Liver (tissue), 9 donors: ENCODE data around the gene PCDH9. TPM values are rescaled to one million over a fixed set of nuclear protein-coding genes. Genes with fewer than 3 reads are reported as not detected.

ENCODE experiments used
- DNase-seq: peaks from one replicate; pipeline ENCODE4 v3.0.0-alpha.2; 2017; ENCODE audit warnings: low spot score
- H3K27ac ChIP-seq, 2 donors: one replicate each; pipeline ENCODE4 v1.7.0; 2013; ENCODE audit warnings: inconsistent platforms in 2 of 2, low read length in 2 of 2, control low read depth in 1 of 2, low read depth in 1 of 2, mild to moderate bottlenecking in 1 of 2
- H3K27me3 ChIP-seq, 4 donors: one replicate each; pipeline versions ENCODE4 v1.6.1 to v1.7.0; 2013; ENCODE audit warnings: low read length in 3 of 4, inconsistent platforms in 1 of 4, mild to moderate bottlenecking in 1 of 4, moderate library complexity in 1 of 4; ENCODE audit not compliant: control insufficient read depth in 4 of 4, insufficient read depth in 4 of 4
- H3K36me3 ChIP-seq, 4 donors: one replicate each; pipeline versions ENCODE4 v1.6.1 to v1.7.0; 2013; ENCODE audit warnings: low read length in 3 of 4, mild to moderate bottlenecking in 3 of 4, low read depth in 1 of 4, moderate library complexity in 1 of 4; ENCODE audit not compliant: control insufficient read depth in 4 of 4, insufficient read depth in 3 of 4
- H3K4me1 ChIP-seq, 4 donors: one replicate each; pipeline versions ENCODE4 v1.6.1 to v1.7.0; 2013; ENCODE audit warnings: low read length in 3 of 4, mild to moderate bottlenecking in 3 of 4, moderate library complexity in 1 of 4; ENCODE audit not compliant: control insufficient read depth in 4 of 4, insufficient read depth in 4 of 4
- H3K4me3 ChIP-seq, 3 donors: one replicate each; pipeline versions ENCODE4 v1.6.1 to v1.7.0; 2013; ENCODE audit warnings: low read length in 3 of 3, control low read depth in 1 of 3, low read depth in 1 of 3, mild to moderate bottlenecking in 1 of 3
- H3K9ac ChIP-seq, 2 donors: one replicate each; pipeline ENCODE4 v1.7.0; 2013; ENCODE audit warnings: low read length in 2 of 2, mild to moderate bottlenecking in 2 of 2, moderate library complexity in 2 of 2, control low read depth in 1 of 2, low read depth in 1 of 2
- H3K9me3 ChIP-seq, 4 donors: one replicate each; pipeline versions ENCODE4 v1.6.1 to v1.7.0; 2013; ENCODE audit warnings: low read length in 3 of 4; ENCODE audit not compliant: control insufficient read depth in 4 of 4
- EGR1 ChIP-seq, 2 donors: IDR thresholded peaks; 2 replicates each; pipeline ENCODE4 v1.6.1; 2016 to 2018; ENCODE audit warnings: antibody characterized with exemption in 2 of 2, low read depth in 2 of 2
- FOXA1 ChIP-seq: IDR thresholded peaks from 2 replicates; pipeline ENCODE4 v1.6.1; 2016; ENCODE audit warnings: antibody characterized with exemption
- FOXA2 ChIP-seq: IDR thresholded peaks from 2 replicates; pipeline ENCODE4 v1.6.1; 2016; ENCODE audit warnings: antibody characterized with exemption
- GABPA ChIP-seq, 2 donors: IDR thresholded peaks in 1 of 2; conservative IDR thresholded peaks in 1 of 2; 2 replicates each; pipeline ENCODE4 v1.6.1; 2016; ENCODE audit warnings: antibody characterized with exemption in 2 of 2, mild to moderate bottlenecking in 1 of 2, moderate library complexity in 1 of 2
- HNF4A ChIP-seq, 2 donors: conservative IDR thresholded peaks; 2 replicates each; pipeline ENCODE4 v1.6.1; 2016; ENCODE audit warnings: antibody characterized with exemption in 2 of 2, mild to moderate bottlenecking in 2 of 2
- JUND ChIP-seq, 2 donors: IDR thresholded peaks; 2 replicates each; pipeline ENCODE4 v1.6.1; 2016; ENCODE audit warnings: antibody characterized with exemption in 2 of 2
- MAX ChIP-seq: IDR thresholded peaks from 2 replicates; pipeline ENCODE4 v1.6.1; 2016; ENCODE audit warnings: antibody characterized with exemption
- NR2F2 ChIP-seq: IDR thresholded peaks from 2 replicates; pipeline ENCODE4 v1.6.1; 2016; ENCODE audit warnings: antibody characterized with exemption
- RAD21 ChIP-seq, 2 donors: IDR thresholded peaks; 2 replicates each; pipeline ENCODE4 v1.6.1; 2016; ENCODE audit warnings: antibody characterized with exemption in 2 of 2, mild to moderate bottlenecking in 2 of 2
- SP1 ChIP-seq: IDR thresholded peaks from 2 replicates; pipeline ENCODE4 v1.6.1; 2018; ENCODE audit warnings: antibody characterized with exemption, mild to moderate bottlenecking
- TAF1 ChIP-seq: conservative IDR thresholded peaks from 2 replicates; pipeline ENCODE4 v1.6.1; 2016; ENCODE audit warnings: antibody characterized with exemption, mild to moderate bottlenecking
- YY1 ChIP-seq: IDR thresholded peaks from 2 replicates; pipeline ENCODE4 v1.6.1; 2016; ENCODE audit warnings: antibody characterized with exemption, mild to moderate bottlenecking
- WGBS: extraction: QIAGEN DNeasy Blood & Tissue Kit; methylation state at CpG from one replicate; pipeline ENCODE4 v1.1.7; 2013; 5-methylcytosine and 5-hydroxymethylcytosine counted together
- polyA plus RNA-seq, 2 donors: library from polyadenylated mRNA; stranded (reverse) in 1 of 2; unstranded in 1 of 2; fragments of 200-250 nt in 1 of 2; fragments of >200 nt in 1 of 2; fragmentation: Nextera tagmentation in 1 of 2; extraction: Ambion mirVana in 1 of 2; gene quantifications; one replicate each; pipeline versions ENCODE4 v1.2.1 to v1.2.3, GENCODE V29; 2013 to 2015
- total RNA-seq, 2 donors: library from RNA; depleted of rRNA; stranded (reverse); fragments of >200 nt; gene quantifications; one replicate each; pipeline ENCODE4 v1.2.3, GENCODE V29; 2014
- TF ChIP-seq, protein P1 (sequence below): fragments of 150-350 bp; IDR thresholded peaks from 2 replicates; pipeline ENCODE4 v1.5.1; 2017; ENCODE audit warnings: improper control_type of control experiment, low read depth, low read length; ENCODE audit not compliant: missing input control
- TF ChIP-seq, protein P2 (sequence below): IDR thresholded peaks from 2 replicates; pipeline ENCODE4 v1.6.1; 2016; ENCODE audit warnings: antibody characterized with exemption
- donor health status: healthy.
- donor health status: healthy.
- donor health status: healthy.
- donor health status: healthy.
- donor health status: healthy.

PCDH9 gene
- total and polyA plus RNA-seq, 4 donors, result 0.90 to 4.0 (median 2.2) TPM

DNA sequence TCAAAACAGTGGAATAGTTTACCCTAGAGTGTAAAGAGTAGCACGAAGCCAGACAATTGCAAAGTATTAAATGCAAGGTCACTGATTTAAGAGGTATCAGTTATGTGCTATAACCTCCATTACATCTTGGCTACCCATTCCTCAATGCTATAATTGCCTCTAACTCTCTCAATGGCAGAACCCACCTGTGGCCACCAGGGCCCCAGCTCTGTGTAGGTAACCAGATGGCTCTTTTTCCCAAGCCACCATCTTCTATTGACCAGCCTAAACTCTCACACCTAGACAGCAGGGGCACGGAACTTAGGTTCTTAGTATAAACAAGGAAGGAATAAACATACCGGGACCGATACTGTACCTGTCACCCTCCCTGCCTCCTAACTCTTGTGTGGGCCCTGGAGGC lies 277.6 kb downstream of the PCDH9 start:
- H3K27me3 ChIP-seq, result no peaks in the 10 kb centered on the region
- H3K9me3 ChIP-seq, result no peaks in the 10 kb centered on the region
- no peak overlapping the region for H3K9ac ChIP-seq
- 94% methylated on average over 4 of the region's 4 CpGs for WGBS
- no peaks in the 10 kb centered on the region for H3K4me1 ChIP-seq
- TF ChIP-seq HNF4A (conservative IDR thresholded peaks at IDR 0.05) (no peak), MAX (no peak), YY1 (no peak), TAF1 (no peak), FOXA2 (no peak)
- no peak overlapping the region for H3K27ac ChIP-seq
- no peaks in the 10 kb centered on the region for H3K36me3 ChIP-seq
- H3K4me3 ChIP-seq, result no peak overlapping the region
- no peak for DNase-seq

GRCh38 chr13:66951426-66951825 lies 278.7 kb downstream of the PCDH9 start:
- Histone ChIP-seq H3K4me1 (no peaks in the 10 kb centered on the region), H3K27me3 (no peaks in the 10 kb centered on the region), H3K36me3 (no peaks in the 10 kb centered on the region), H3K9ac (no peak overlapping the region), H3K4me3 (no peak overlapping the region), H3K9me3 (no peaks in the 10 kb centered on the region), H3K27ac (no peak overlapping the region)
- TF ChIP-seq FOXA1, result no peak
- no peak for TF ChIP-seq JUND (IDR thresholded peaks at IDR 0.05)
- no peak for TF ChIP-seq NR2F2
- no peak for TF ChIP-seq MAX
- no peak for TF ChIP-seq TAF1
- TF ChIP-seq RAD21 (IDR thresholded peaks at IDR 0.05), result no peak
- TF ChIP-seq YY1, result no peak
- WGBS, result 84% methylated on average over 2 of the region's 2 CpGs
- no peak for DNase-seq

GRCh38 chr13:66950666-66951065 lies 279.5 kb downstream of the PCDH9 start:
- H3K36me3 ChIP-seq, result no peaks in the 10 kb centered on the region
- TF ChIP-seq SP1 (no peak), YY1 (no peak), FOXA1 (no peak), JUND (IDR thresholded peaks at IDR 0.05) (no peak), GABPA (IDR thresholded peaks at IDR 0.05 in 1 of 2, conservative IDR thresholded peaks at IDR 0.05 in 1 of 2) (no peak), NR2F2 (no peak), MAX (no peak), EGR1 (IDR thresholded peaks at IDR 0.05; ENCODE audit: low read depth in 2 of 2) (no peak), RAD21 (IDR thresholded peaks at IDR 0.05) (no peak)
- TF ChIP-seq, protein P1, sequence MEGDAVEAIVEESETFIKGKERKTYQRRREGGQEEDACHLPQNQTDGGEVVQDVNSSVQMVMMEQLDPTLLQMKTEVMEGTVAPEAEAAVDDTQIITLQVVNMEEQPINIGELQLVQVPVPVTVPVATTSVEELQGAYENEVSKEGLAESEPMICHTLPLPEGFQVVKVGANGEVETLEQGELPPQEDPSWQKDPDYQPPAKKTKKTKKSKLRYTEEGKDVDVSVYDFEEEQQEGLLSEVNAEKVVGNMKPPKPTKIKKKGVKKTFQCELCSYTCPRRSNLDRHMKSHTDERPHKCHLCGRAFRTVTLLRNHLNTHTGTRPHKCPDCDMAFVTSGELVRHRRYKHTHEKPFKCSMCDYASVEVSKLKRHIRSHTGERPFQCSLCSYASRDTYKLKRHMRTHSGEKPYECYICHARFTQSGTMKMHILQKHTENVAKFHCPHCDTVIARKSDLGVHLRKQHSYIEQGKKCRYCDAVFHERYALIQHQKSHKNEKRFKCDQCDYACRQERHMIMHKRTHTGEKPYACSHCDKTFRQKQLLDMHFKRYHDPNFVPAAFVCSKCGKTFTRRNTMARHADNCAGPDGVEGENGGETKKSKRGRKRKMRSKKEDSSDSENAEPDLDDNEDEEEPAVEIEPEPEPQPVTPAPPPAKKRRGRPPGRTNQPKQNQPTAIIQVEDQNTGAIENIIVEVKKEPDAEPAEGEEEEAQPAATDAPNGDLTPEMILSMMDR, result no peak
- TF ChIP-seq, protein P2, sequence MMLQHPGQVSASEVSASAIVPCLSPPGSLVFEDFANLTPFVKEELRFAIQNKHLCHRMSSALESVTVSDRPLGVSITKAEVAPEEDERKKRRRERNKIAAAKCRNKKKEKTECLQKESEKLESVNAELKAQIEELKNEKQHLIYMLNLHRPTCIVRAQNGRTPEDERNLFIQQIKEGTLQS, result no peak
- H3K27me3 ChIP-seq, result no peaks in the 10 kb centered on the region
- no peak overlapping the region for H3K4me3 ChIP-seq
- no peak overlapping the region for H3K9ac ChIP-seq
- no peak for DNase-seq
- no peak overlapping the region for H3K27ac ChIP-seq
- no peaks in the 10 kb centered on the region for H3K9me3 ChIP-seq
- H3K4me1 ChIP-seq, result no peaks in the 10 kb centered on the region
